Osteoblast (primary cell): Measurements from ENCODE around the gene LRRC28. TPM values are rescaled to one million over a fixed set of nuclear protein-coding genes. Genes with fewer than 3 reads are reported as not detected.

ENCODE experiments used
- DNase-seq: peaks from one replicate; pipeline ENCODE4 v3.0.0; 2011; ENCODE audit warnings: low spot score, mixed read lengths; ENCODE audit not compliant: insufficient read length; ENCODE audit errors: missing footprints
- H2AFZ ChIP-seq: 2 replicates; pipeline ENCODE4 v1.6.0; 2011; ENCODE audit warnings: mild to moderate bottlenecking, low read length
- H3K27ac ChIP-seq: 2 replicates; pipeline ENCODE4 v1.5.1; 2011; ENCODE audit warnings: mild to moderate bottlenecking, low read depth, low read length, moderate library complexity
- H3K27me3 ChIP-seq: 2 replicates; pipeline ENCODE4 v1.6.0; 2012; ENCODE audit warnings: mild to moderate bottlenecking, control low read depth, inconsistent platforms, low read length, moderate library complexity; ENCODE audit not compliant: insufficient read depth
- H3K36me3 ChIP-seq: 2 replicates; pipeline ENCODE4 v1.5.1; 2011; ENCODE audit warnings: mild to moderate bottlenecking, low read length, control low read depth, moderate library complexity; ENCODE audit not compliant: insufficient read depth
- H3K4me1 ChIP-seq: 2 replicates; pipeline ENCODE4 v1.5.1; 2011; ENCODE audit warnings: mild to moderate bottlenecking, low read length, control low read depth, moderate library complexity; ENCODE audit not compliant: insufficient read depth
- H3K4me2 ChIP-seq: 2 replicates; pipeline ENCODE4 v1.6.0; 2011; ENCODE audit warnings: mild to moderate bottlenecking, low read length; ENCODE audit not compliant: insufficient read depth
- H3K4me3 ChIP-seq: fragments of 200-600 bp; sonication (generic); 3 replicates; pipeline ENCODE4 v1.5.1; 2012; ENCODE audit warnings: mild to moderate bottlenecking, low read length, inconsistent platforms; ENCODE audit not compliant: insufficient read depth
- H3K79me2 ChIP-seq: 2 replicates; pipeline ENCODE4 v1.6.0; 2012; ENCODE audit warnings: mild to moderate bottlenecking, low read length, control low read depth, inconsistent platforms; ENCODE audit not compliant: insufficient read depth
- H3K9me3 ChIP-seq: 2 replicates; pipeline ENCODE4 v1.5.1; 2011; ENCODE audit warnings: low read depth, low read length, control low read depth
- H4K20me1 ChIP-seq: 2 replicates; pipeline ENCODE4 v1.6.0; 2012; ENCODE audit warnings: mild to moderate bottlenecking, low read length, control low read depth; ENCODE audit not compliant: insufficient read depth
- CTCF ChIP-seq: IDR thresholded peaks from 2 replicates; pipeline ENCODE4 v1.5.1; 2011; ENCODE audit warnings: mild to moderate bottlenecking, low read depth, low read length, moderate library complexity; ENCODE audit errors: extremely low read depth
- total RNA-seq: library from RNA; depleted of rRNA; stranded (reverse); fragments of >200 nt; gene quantifications from 2 replicates; pipeline ENCODE4 v1.2.3, GENCODE V29; 2012

Gene LRRC28
- total RNA-seq, 1 donor, result 32.6 TPM

- H3K9me3 ChIP-seq, result no peaks in the 10 kb centered on the region
- no peaks in the 10 kb centered on the region for H3K79me2 ChIP-seq
- no peak overlapping the region for H2AFZ ChIP-seq
- TF ChIP-seq CTCF, result no peak
- H3K4me1 ChIP-seq, result no peaks in the 10 kb centered on the region
- H3K27me3 ChIP-seq, result no peaks in the 10 kb centered on the region
- peaks cover 36% of the 10 kb centered on the region for H3K36me3 ChIP-seq
- DNase-seq, result no peak
- H3K27ac ChIP-seq, result no peak overlapping the region
- no peak overlapping the region for H3K4me3 ChIP-seq
- H4K20me1 ChIP-seq, result no peaks in the 10 kb centered on the region
- H3K4me2 ChIP-seq, result no peak overlapping the region
Measured at GRCh38 chr15:99224372-99225214, 26.7 kb upstream of the LRRC28 start.

- Histone ChIP-seq H3K4me1 (no peaks in the 10 kb centered on the region), H3K9me3 (no peaks in the 10 kb centered on the region), H3K4me3 (no peak overlapping the region), H3K79me2 (no peaks in the 10 kb centered on the region), H4K20me1 (no peaks in the 10 kb centered on the region), H3K4me2 (no peak overlapping the region), H3K36me3 (peaks cover 23% of the 10 kb centered on the region), H3K27me3 (no peaks in the 10 kb centered on the region), H3K27ac (no peak overlapping the region), H2AFZ (no peak overlapping the region)
- TF ChIP-seq CTCF, result no peak
- DNase-seq, result no peak
Measured at GRCh38 chr15:99226802-99227201, 24.5 kb upstream of the LRRC28 start.

GRCh38 chr15:99228120-99228770, 23.0 kb upstream of the LRRC28 start:
- Histone ChIP-seq H3K9me3 (no peaks in the 10 kb centered on the region), H3K4me3 (no peak overlapping the region), H3K4me1 (no peaks in the 10 kb centered on the region), H3K27me3 (no peaks in the 10 kb centered on the region), H2AFZ (no peak overlapping the region), H3K27ac (no peak overlapping the region), H4K20me1 (no peaks in the 10 kb centered on the region), H3K79me2 (peaks cover 6% of the 10 kb centered on the region), H3K4me2 (no peak overlapping the region), H3K36me3 (peaks cover 28% of the 10 kb centered on the region)
- no peak for TF ChIP-seq CTCF
- no peak for DNase-seq

- TF ChIP-seq CTCF, result no peak
- H3K4me3 ChIP-seq, result no peak overlapping the region
Measured at GRCh38 chr15:99230867-99231266, 20.4 kb upstream of the LRRC28 start.

More at GRCh38 chr15:99230867-99231266, 20.4 kb upstream of the LRRC28 start:
- Histone ChIP-seq H3K27me3 (no peaks in the 10 kb centered on the region), H2AFZ (no peak overlapping the region), H3K36me3 (peaks cover 15% of the 10 kb centered on the region), H3K27ac (no peak overlapping the region), H3K79me2 (peaks cover 6% of the 10 kb centered on the region), H3K4me1 (no peaks in the 10 kb centered on the region), H4K20me1 (no peaks in the 10 kb centered on the region), H3K4me2 (no peak overlapping the region), H3K9me3 (no peaks in the 10 kb centered on the region)
- no peak for DNase-seq
